ENCODE data around the gene CEACAM3.

DNA sequence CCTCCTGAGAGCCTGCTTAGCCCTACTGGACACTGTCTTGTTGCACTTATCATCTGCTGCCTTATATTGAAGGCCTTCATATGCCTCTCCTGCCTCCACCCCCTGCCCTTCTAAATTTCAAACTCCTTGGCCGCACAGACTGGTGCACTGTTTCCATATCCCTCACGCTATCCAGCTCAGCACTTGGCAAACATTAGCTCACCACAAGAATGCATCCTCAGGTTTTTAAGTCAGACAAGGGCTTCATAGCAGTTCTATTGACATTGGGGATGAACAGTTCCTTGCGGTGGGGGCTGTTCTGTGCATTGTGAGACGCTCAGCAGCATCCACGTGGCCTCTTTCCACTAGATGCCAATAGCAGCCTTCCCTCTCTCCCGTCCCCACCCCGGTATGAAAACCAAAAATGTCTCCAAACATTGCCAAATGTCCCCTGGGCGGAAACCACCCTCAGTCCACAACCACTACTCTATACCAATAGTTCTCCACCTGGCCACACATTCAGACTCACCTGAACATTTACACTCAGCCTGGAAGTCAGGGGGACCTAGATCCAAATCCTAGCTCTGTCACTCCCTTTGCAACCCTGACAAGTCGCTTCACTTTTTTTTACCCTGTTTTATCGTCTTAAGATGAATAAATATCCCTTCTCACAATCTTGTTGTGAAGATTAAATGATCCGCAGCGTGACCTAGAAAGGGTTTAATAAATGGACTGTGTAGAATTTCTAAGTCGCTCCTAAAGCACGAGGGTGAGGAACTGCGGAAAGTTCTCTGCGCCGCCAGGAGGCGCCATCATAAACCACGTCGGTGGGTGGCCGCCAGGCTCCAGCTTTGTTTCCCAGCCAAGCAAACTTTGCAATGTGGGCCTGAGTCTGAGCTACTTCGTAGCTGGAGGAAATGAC lies 3.6 kb upstream of the CEACAM3 start:
- no peak for TF ChIP-seq TAF7 (optimal IDR thresholded peaks at IDR 0.05; ENCODE audit: borderline replicate concordance, low read depth, low read length)
- TF ChIP-seq, protein P1, sequence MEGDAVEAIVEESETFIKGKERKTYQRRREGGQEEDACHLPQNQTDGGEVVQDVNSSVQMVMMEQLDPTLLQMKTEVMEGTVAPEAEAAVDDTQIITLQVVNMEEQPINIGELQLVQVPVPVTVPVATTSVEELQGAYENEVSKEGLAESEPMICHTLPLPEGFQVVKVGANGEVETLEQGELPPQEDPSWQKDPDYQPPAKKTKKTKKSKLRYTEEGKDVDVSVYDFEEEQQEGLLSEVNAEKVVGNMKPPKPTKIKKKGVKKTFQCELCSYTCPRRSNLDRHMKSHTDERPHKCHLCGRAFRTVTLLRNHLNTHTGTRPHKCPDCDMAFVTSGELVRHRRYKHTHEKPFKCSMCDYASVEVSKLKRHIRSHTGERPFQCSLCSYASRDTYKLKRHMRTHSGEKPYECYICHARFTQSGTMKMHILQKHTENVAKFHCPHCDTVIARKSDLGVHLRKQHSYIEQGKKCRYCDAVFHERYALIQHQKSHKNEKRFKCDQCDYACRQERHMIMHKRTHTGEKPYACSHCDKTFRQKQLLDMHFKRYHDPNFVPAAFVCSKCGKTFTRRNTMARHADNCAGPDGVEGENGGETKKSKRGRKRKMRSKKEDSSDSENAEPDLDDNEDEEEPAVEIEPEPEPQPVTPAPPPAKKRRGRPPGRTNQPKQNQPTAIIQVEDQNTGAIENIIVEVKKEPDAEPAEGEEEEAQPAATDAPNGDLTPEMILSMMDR (IDR thresholded peaks at IDR 0.05; ENCODE audit: control extremely low read depth in 1 of 3, insufficient read depth in 1 of 3, low read depth in 1 of 3, low read length in 3 of 3): peak; percentile 62 to 77 (median 71)
- no peak for TF ChIP-seq SP1 (IDR thresholded peaks at IDR 0.05; ENCODE audit: low read depth, low read length)

Measured in H1 (cell line).